ENCODE data around the gene AP1B1.
A peak's percentile ranks its signal among the peaks of the same experiment; 100 is the strongest.
"Not testable (repeated sequence)": the region's sequence is repeated elsewhere in the genome, so short reads cannot be mapped to it uniquely, and the experiment has no call there.

Gene AP1B1

DNA sequence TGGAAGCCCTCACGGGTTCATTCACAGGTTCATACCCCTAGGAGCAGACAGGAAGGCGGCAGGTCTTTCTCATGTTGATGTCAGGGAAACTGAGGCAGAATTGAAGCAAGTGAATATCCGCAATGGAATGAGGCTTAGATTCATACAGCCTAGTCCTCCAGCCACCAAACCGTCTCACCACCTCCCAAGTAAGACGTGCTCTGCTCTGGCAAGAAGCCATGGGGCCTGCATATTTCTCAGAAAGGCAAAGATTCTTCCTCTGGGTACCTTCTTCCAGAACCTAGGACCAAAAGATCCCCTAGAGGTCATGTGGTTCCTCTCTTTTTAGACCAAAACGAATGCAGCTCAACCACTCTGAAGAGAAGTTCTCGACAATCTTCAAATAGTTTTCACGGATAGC is 1.7 kb downstream of the AP1B1 start:
- no peak for DNase-seq

DNA sequence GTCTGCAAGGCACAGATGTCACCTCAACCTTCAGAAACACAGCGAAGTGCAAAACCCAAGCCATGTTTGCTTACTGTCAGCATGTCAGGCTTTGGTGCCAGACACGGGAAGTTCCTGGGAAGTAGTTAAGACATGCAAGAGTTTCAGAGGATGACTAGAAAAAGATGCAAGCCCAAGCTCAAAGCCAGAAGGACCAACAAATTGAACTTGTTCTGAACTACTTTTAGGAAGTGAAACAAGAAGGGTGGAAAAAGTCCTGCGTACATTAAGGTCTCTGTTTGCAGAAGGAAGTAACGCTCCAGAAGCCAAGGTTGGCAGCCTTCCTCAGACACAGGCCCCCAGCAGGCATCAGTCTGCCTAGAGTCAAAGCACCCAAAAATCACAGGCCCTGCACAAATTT is 2.6 kb downstream of the AP1B1 start:
- peak; percentile 87 to 92 for DNase-seq

DNA sequence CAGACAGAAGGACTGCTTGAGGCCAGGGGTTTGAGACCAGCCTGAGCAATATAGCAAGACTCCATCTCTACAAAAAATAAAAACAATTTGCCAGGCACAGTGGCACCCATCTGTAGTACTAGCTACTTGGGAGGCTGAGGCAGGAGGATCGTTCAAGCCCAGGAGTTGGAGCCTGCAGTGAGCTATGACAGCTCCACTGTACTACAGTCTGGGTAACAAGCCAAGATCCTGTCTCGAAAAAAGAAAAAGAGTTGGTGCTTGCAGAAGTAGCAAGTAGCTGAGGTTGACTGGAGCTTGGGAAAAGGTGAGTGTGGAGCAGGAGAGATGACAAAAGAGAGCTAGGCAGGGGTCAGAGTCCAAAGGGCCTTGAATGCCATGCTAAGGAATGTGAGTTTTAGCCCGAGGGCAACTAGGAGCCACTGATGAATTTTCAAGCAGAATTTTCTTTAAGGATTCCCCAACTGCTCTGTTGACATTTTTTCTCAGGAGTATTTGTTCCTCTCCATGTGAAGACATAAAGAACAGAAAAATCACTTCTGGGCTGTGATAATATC is 3.1 kb downstream of the AP1B1 start:
- no peak for DNase-seq

DNA sequence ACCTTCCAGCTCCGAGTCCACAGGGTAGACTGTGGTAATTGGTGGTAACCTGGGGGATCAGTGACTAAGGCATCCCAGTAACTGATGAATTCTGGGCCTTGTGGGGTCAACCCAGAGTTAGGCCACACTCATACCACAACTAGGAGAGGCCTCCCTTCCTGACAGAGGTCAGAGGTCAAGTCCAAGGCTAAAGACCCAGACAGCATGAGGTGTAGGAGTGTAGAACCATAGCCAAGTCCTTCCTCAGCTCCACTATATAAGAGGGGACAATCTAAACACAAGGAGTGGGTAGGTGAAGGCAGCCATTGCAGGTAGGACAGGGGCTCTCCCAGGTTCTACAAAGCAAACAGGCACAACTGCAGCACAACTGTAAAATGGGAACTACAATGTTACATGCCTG is 4.6 kb downstream of the AP1B1 start:
- DNase-seq, result no peak

DNA sequence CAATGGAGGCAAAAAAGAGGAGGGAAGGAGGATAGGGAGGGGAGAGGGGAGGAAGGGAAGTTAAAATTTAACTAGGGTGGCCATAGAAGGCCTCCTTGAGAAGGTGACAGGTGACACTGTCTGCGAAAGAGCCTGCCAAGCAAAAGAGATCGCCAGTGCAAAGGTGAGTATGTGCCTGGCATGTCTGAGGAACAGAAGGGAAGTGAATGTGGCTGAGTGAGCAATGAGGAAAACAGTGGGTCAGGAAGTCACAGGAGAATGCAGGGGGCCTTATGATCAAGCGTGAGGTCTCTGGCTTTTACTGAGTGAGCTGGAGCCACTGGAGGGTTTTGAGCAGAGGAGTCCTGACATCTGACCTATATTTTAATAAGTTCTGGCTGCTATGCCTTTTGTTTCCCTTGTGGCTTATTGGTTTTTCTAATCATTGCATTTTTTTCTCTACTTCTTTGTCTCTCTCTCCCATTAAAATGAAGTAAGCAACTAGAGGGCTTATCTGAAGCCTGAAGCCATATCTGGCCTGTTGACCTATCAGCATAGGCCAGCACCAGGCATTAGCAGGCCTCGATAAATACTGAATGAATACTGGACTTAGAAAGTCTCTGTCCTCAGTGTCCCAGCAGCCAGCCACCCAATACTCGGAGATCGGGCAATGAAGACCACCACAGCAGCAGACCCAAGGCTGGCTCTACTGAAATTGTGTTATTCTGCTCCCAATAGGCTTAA is 5.6 kb downstream of the AP1B1 start:
- peak; percentile 7 to 24 for DNase-seq

DNA sequence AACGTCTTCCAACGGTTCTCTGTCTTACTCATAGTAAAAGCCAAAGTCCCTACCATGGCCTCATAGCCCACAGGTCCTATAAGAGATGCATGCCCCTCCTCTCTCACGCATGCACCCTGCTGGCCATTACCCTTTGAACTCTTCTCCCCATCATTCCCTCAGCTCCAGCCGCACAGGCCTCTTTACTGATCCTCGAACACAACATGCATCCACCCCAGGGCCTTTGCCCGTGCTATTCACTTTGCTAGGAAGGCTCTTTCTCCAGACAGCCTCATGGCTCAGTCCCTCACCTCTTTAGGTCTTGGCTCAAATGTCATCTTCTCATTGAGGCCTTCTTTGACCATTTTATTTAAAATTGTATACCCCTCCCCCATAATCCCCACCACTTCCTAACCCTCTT is 7.5 kb downstream of the AP1B1 start:
- DNase-seq, result no peak

DNA sequence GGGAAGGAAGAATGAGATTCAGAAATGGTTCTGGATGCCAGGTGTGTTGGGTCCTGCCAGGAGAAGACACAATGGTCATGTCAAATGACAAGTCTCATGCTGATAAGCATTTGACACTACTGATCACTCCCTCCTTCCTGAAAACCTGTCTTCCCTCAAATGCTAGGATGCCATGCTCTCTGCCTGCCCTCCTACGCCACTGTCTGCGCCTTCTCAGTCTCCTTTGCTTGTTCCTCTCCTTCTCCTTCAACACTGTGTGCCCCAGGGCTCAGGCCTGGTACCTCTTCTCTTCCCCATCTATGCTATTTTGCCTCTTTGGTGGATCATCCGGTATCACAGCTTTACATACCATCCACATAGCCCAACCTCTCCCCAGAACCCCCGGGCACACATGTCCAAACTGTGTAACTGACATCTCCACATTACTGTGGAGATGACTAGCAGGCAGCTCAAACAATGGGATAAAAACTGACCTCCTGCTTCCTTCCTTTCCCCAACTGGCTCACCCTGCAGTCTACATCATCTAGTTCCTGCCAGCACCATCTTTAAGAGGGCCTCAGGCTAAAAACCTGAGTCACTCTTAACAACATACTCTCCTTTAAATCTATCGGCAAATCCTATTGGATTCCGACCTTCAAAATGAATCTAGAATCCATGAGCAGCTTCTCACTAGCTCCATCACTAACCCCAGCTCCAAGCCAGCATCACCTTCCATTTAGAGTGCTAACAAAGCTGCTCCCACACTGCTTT is 8.2 kb downstream of the AP1B1 start:
- no peak for DNase-seq

DNA sequence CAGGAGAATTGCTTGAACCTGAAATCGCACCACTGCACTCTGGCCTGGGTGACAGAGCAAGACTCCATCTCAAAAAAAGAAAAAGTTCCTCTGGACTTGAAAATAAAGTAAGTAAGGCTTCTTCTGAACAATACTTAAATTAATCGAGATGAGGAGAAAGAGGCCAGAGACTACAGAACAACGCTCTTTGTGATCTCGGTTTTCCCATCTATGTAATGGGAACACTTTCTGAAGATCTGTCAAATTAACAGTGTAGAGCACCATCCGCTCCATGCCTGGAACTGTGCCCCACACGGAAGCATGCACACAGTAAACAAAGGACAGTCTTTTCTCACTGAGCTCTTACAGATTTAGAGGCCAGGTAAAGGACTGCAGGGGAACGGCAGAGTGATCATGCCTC is 9.1 kb downstream of the AP1B1 start:
- DNase-seq, result no peak

DNA sequence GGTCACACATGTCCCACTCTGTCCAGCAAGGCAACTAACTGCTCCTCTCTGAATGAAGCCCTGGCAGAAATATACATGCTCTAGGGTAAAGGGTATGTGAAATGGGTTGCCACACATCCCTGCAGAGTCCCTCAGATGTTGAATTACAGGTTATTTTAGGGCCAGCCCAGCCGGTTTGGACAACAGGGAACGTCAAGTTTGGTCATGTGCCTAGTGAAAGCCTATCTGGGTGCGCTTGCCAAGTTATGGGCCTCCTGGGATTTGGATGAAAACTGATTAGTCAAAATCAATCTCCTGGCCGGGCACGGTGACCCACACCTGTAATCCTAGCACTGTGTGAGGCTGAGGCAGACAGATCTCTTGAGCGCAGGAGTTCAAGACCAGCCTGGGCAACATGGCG is 10.4 kb downstream of the AP1B1 start:
- no peak for DNase-seq

DNA sequence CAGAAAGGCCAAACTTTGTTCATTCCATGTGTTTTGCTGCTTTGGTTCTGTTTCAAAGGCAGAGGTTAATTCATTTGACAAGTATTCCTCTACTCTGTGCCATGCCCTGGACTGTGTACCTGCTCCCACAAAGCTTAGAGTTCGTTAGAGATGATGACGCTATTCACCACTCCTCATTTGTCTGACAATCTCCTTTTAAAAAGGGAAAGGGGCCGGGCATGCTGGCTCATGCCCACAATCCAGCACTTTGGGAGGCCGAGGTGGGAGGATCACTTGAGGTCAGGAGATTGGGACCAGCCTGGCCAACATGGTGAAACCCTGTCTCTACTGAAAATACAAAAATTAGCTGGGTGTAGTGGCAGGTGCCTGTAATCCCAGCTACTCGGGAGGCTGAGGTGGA is 11.7 kb downstream of the AP1B1 start:
- DNase-seq, result not testable (repeated sequence)

DNA sequence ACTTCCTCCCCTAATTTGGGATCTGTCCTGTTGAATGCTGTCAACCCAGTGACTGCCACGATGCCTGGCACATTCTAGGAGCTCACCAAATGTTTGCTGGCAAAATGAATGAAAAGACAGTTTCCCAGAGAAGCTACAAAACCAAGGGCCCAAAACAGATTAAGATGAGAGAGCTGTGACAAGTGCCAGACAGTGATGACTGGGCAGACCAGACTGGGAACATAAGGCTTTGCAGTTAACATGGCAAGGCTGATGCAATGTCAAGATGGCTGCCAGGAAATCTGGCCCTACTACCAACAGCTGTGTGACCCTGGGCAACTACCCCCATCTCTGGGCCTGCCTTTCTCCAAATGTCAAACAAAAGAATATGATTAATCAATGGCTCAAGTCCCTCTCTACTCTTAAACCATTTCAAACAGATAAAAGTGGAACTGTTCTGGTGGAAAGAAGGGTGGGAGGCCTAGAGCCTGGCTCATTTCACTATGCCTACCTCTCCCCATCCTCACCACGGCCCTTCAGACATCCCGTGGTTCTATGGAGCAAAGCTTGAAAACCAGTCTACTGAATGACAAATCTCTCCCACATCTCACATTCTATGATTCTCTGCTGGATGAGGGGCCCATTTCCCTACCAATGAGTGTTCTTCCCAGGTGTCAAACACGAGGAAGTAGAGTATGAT is 12.8 kb downstream of the AP1B1 start:
- DNase-seq, result no peak

DNA sequence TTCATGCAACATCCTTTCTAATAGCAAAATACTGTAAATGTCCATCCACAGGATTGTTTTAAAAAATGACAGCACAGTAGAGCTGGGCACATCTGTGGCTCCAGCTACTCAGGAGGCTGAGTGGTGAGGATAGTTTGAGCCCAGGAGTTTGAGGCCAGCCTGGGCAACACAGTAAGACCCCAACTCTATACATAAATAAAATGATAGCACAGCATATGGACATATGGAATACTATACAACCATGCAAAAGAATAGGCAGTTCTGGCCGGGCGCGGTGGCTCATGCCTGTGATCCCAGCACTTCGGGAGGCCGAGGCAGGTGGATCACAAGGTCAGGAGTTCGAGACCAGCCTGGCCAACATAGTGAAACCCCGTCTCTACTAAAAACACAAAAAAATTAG is 13.6 kb downstream of the AP1B1 start:
- DNase-seq, result not testable (repeated sequence)

DNA sequence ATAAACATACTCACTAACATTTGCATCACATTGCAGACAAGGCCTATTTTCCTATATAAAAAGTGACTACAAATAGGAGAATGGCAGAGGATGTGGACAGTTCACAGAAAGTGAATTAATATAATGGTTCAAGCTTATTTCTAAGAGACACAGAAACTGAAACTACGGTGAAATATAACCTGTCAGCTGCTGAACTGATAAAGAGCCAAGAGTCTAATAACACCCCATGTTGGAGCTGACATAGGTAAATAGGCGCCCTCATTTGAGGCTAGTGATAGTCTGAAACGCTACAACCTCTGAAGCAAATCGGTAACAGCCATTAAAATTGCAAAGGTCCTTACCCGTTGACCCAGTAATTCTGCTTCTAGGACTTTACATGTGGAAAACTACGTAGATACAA is 14.0 kb downstream of the AP1B1 start:
- DNase-seq, result no peak

DNA sequence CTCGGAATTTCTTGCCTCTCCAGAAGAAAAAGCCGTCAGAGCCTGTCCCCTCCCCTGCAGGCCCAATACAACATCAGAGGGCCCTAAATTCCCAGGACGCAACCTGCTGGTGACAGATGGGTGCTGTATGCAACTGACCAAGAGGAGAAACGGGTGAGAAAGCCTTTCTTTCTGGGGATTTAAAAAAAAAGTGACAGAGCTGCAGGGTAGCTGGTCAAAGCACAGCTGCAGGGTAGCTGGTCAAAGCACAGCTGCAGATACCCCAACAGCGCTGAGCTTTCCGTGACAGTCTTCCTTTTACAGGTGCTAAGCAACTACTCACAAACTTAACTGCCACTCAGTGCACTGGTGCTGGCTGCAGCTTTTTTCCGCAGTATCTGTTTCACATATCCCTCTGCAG is 17.8 kb downstream of the AP1B1 start:
- DNase-seq, result no peak

DNA sequence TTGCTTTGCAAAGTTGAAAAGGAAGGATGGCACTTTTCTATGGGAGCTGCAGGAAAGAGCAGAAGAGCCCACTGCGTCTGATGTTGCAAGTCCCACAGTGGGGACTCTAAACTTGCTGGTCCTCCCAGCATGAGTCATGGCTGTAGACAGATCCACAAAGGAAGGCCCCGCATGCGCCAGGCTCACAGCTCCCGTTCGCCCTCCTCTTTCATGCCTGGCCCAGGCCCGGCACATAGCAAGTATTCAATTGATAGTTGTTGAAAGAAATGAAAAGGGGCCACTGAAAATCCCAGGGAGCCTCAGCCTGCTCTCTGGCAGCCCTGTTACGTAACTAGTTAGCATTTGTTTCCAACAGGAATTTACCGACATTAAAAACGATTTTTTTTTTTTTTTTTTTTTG is 18.9 kb downstream of the AP1B1 start:
- peak; percentile 78 to 83 for DNase-seq

DNA sequence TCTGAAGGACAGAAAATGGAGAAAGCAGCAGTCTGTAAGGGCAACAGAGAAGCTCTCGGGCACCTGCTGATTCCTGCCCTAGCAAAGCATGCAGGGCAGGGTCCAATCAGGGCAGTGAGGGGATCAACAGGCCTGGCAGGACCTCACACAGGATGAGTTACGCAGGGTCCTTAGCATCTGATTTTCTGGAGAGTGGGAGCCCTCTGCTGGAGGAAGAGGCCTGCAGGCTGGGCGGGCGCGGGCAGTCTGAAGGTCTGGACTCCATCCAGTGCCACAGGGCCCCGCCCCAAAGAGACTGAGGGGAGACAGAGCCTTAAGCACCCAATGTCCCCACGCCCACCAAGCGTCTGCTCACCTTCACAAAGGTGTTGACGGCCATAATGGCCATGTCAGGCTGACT is 28.9 kb downstream of the AP1B1 start:
- DNase-seq, result no peak

DNA sequence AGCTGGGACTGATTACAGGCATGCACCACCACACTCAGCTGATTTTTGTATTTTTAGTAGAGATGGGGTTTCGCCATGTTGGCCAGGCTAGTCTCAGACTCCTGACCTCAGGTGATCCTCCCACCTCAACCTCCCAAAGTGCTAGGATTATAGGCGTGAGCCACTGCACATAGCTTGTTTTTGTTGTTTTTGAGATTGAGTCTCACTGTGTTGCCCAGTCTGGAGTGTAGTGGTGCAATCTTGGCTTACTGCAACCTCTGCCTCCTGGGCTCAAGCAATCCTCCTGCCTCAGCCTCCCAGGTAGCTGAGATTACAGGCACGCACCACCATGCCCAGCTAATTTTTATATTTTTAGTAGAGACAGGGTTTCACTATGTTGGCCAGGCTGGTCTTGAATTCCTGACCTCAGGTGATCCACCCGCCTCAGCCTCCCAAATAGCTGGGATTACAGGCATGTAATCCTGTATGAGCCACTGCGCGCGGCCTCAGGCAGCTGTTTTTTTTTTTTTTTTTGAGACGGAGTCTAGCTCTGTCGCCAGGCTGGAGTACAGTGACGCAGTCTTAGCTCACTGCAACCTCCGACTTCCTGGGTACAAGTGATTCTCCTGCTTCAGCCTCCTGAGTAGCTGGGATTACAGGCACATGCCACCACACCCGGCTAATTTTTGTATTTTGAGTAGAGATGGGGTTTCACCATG is 31.0 kb downstream of the AP1B1 start:
- not testable (repeated sequence) for DNase-seq

DNA sequence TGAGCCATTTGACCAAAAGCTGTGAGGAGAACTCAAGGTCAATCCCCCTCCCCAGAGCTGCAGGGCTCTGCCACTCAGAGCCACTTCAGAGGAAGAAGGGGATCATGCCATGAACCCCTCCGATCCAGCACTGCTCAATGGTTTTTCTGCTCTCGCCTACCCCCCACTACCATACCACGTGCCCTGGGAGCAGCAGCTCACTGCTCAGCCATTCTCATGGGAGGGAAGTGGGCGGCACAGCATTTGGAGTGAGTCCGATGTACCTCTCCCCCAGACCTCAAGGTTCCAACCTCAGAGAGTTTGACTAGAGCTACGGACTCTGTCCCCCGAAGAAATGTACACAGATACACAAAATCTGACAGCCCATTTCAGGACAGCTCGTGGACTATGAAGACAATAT is 34.5 kb downstream of the AP1B1 start:
- DNase-seq, result no peak

DNA sequence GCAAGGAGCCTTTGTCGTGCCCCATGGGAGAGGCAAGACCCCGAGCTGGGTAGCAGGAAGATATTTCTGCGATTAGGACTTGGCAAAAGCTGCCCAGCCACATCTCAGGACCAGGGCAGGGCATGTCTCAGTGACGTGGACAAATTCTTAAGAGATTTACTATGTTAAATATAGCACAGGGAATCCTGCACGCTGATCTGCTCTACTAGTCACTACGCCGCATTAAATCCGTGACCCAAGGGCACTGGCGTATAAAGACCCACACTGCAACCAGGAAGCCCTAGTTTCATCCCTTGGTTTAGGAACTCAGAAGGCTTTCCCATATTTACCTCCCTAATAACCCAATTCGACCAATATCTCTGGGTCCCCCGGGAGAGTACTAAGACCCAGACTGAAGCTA is 35.1 kb downstream of the AP1B1 start:
- DNase-seq, result no peak

DNA sequence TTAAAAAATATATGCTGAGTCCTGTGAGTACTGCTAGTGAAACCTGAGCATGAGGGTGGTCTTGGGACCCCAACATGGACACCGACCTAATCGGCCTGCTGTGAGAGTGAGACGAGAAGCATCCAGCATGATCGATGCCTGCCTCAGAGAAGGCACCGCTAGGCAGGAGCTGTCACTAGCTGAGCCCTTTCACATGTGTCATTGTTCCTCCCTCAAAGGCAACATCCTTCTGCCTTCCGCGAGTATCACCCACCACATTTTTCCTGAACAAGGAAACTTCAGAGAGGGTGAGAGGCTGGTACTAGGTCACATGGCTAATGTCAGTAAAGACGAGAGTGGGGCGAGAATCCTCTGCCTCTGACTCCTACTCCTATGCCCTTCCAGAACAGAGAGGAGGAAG is 35.6 kb downstream of the AP1B1 start:
- DNase-seq, result no peak

DNA sequence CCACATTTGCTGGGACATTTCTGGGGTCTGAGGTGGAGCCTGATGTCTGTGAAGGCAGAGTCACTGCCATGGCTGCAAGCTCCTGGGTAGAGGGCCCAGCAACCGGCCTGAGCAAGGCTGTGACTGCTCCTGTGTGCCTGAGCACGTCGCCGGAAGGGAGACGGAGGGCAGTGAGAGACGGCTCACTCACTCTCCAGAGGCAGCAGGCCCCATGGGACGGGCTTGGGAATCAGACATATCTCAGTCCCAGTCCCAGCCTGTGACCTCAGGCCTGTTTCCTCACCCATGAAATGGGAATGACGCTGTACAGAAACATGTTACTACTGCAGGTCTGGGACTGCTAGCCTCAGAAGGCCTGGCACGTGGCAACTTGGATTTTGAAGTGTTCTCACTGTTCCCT is 36.5 kb downstream of the AP1B1 start:
- no peak for DNase-seq

DNA sequence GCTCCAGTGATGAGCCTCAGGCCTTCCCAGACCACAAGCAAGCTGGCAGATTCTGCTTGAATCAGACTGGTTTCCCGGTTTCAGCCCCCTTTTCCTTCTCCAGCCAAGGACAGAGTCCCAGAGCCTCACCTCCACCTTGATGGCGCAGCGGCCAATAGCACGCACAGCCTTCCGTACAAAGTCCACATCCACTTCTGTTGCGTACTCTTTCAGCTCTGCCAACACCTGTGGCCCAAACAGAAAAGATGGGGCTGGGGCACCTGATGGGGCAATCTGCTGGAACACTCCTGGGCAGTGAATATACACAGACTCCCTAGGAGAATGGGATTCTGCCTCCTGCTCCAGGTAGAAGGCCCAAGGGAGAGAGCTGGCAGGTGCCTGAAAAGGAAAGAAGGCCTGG is 37.3 kb downstream of the AP1B1 start:
- no peak for DNase-seq

DNA sequence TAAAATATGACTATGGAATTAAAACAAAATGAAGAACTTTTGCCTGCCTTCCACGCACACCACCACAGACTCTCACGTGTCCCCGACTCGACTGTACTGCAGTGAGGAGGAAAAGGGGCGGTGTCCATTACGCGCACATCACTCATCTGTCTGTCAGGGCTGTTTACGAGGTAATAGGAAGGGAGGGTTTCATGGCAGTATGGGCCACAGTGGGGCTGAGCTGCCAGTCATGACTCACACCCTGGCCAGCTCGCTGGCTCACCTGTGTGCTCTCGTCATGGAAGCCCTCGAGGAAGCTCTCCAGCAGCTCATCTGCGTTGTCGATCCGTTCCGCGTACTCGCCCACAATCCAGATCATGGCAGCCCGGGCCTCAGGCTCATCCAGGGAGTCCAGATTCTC is 39.4 kb downstream of the AP1B1 start:
- DNase-seq, result no peak

Measured in inflammatory macrophage (primary cell).